HEK293T (cell line): ENCODE data around the gene KRT6A.

Experiments used
- ARNT ChIP-seq: fragments of 450-650 bp; IDR thresholded peaks from 2 replicates; pipeline ENCODE4 v1.6.1; 2017; ENCODE audit warnings: mild to moderate bottlenecking
- BHLHE40 ChIP-seq: fragments of 450-650 bp; IDR thresholded peaks from 2 replicates; pipeline ENCODE4 v1.6.1; 2016; ENCODE audit warnings: mild to moderate bottlenecking, moderate library complexity, borderline replicate concordance
- FOXA1 ChIP-seq: fragments of 450-650 bp; IDR thresholded peaks from 2 replicates; pipeline ENCODE4 v1.6.1; 2016; ENCODE audit warnings: mild to moderate bottlenecking
- FOXM1 ChIP-seq: fragments of 450-650 bp; IDR thresholded peaks from 2 replicates; pipeline ENCODE4 v1.6.1; 2017; ENCODE audit warnings: mild to moderate bottlenecking, borderline replicate concordance
- HDGF ChIP-seq: fragments of 450-650 bp; IDR thresholded peaks from 2 replicates; pipeline ENCODE4 v1.6.1; 2017; ENCODE audit warnings: antibody characterized with exemption, borderline replicate concordance
- SP1 ChIP-seq: fragments of 450-650 bp; IDR thresholded peaks from 2 replicates; pipeline ENCODE4 v1.6.1; 2017
- TARDBP ChIP-seq: fragments of 450-650 bp; IDR thresholded peaks from 2 replicates; pipeline ENCODE4 v1.6.1; 2016
- ZNF384 ChIP-seq: fragments of 450-650 bp; IDR thresholded peaks from 2 replicates; pipeline ENCODE4 v1.6.1; 2016
- TF ChIP-seq, protein P1 (sequence below): fragments of 450-650 bp; IDR thresholded peaks from 2 replicates; pipeline ENCODE4 v1.6.1; 2016

DNA sequence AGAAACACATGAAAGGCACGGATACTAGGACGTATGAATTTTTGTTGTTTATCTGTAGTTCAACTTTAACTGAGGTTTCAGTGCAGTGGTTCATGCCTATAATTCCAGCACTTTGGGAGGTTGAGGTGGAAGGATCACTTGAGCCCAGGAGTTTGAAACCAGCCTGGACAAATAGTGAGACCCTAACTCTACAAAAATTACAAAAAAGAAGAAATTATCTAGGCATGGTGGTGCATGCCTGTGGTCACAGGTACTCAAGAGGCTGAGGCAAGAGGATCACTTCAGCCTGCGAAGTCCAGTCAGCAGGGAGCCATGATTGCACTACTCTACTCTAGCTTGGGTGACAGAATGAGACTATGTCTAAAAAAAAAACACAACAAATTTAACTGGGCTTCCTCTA is 49.1 kb downstream of the KRT6A start:
- no peak for TF ChIP-seq FOXM1
- no peak for TF ChIP-seq ARNT
- no peak for TF ChIP-seq FOXA1
- no peak for TF ChIP-seq BHLHE40
- TF ChIP-seq HDGF: no peak
- no peak for TF ChIP-seq ZNF384
- TF ChIP-seq SP1: no peak
- TF ChIP-seq, protein P1, sequence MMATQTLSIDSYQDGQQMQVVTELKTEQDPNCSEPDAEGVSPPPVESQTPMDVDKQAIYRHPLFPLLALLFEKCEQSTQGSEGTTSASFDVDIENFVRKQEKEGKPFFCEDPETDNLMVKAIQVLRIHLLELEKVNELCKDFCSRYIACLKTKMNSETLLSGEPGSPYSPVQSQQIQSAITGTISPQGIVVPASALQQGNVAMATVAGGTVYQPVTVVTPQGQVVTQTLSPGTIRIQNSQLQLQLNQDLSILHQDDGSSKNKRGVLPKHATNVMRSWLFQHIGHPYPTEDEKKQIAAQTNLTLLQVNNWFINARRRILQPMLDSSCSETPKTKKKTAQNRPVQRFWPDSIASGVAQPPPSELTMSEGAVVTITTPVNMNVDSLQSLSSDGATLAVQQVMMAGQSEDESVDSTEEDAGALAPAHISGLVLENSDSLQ: no peak
- no peak for TF ChIP-seq TARDBP
